CD4-positive, alpha-beta T cell (primary cell): ENCODE results near the gene CUEDC1. TPM values are rescaled to one million over a fixed set of nuclear protein-coding genes. Genes with fewer than 3 reads are reported as not detected.

Experiments used
- ATAC-seq: fragments of 200-7000 bp; cut with Tn5 transposase; one replicate; pipeline ENCODE4 v1.10.0; 2022; ENCODE audit warnings: mild to moderate bottlenecking; ENCODE audit not compliant: poor library complexity
- CTCF ChIA-PET: fragments of 350-600 bp; sonication (Branson Sonifier 250); formaldehyde crosslinking; loops from one replicate; lab custom pipeline; 2021; ENCODE audit warnings: antibody characterized with exemption, inconsistent platforms; lab: Charles Lee
- POLR2A ChIA-PET: fragments of 350-600 bp; sonication (Branson Sonifier 250); formaldehyde crosslinking; loops from one replicate; lab custom pipeline; 2021; ENCODE audit warnings: antibody characterized with exemption, inconsistent platforms; lab: Charles Lee
- DNase-seq, 14 experiments: peaks; one replicate each; pipeline ENCODE4 v3.0.0-alpha.2; 2013 to 2020; ENCODE audit warnings: mixed read lengths in 2 of 14
- H3K27ac ChIP-seq, 2 donors: one replicate each; pipeline versions ENCODE4 v1.5.1 to v1.7.0; 2013; ENCODE audit warnings: low read length in 2 of 2, low read depth in 1 of 2, mild to moderate bottlenecking in 1 of 2
- H3K27me3 ChIP-seq, 2 experiments: 1 replicate in 1 of 2; 2 replicates in 1 of 2; pipeline versions ENCODE4 v1.6.1 to v1.7.0; 2013; ENCODE audit warnings: low read length in 2 of 2, control low read depth in 1 of 2, mild to moderate bottlenecking in 1 of 2, moderate library complexity in 1 of 2; ENCODE audit not compliant: insufficient read depth in 2 of 2, control insufficient read depth in 1 of 2
- H3K36me3 ChIP-seq: one replicate; pipeline ENCODE4 v1.6.1; 2013; ENCODE audit warnings: low read length, control low read depth; ENCODE audit not compliant: insufficient read depth
- H3K4me1 ChIP-seq: one replicate; pipeline ENCODE4 v1.6.1; 2013; ENCODE audit warnings: low read length, control low read depth; ENCODE audit not compliant: insufficient read depth
- H3K4me3 ChIP-seq: one replicate; pipeline ENCODE4 v1.5.1; 2013; ENCODE audit warnings: mild to moderate bottlenecking, low read length, moderate library complexity
- H3K9me3 ChIP-seq, 2 experiments: 1 replicate in 1 of 2; 2 replicates in 1 of 2; pipeline versions ENCODE4 v1.6.1 to v1.7.0; 2013; ENCODE audit warnings: low read length in 2 of 2, mild to moderate bottlenecking in 2 of 2, control low read depth in 1 of 2, moderate library complexity in 1 of 2; ENCODE audit not compliant: control insufficient read depth in 1 of 2, insufficient read depth in 1 of 2
- H3K27ac Mint-ChIP-seq: one replicate; pipeline ENCODE4 v1.8.0; 2020; ENCODE audit warnings: mixed read lengths
- H3K27me3 Mint-ChIP-seq: one replicate; pipeline ENCODE4 v1.8.0; 2021; ENCODE audit warnings: mixed read lengths
- H3K36me3 Mint-ChIP-seq: one replicate; pipeline ENCODE4 v1.8.0; 2021; ENCODE audit warnings: low read depth, mixed read lengths
- H3K4me1 Mint-ChIP-seq: one replicate; pipeline ENCODE4 v1.8.0; 2021; ENCODE audit warnings: low read depth, mixed read lengths
- H3K4me3 Mint-ChIP-seq: one replicate; pipeline ENCODE4 v1.8.0; 2020; ENCODE audit warnings: mild to moderate bottlenecking, mixed read lengths
- H3K9me3 Mint-ChIP-seq: one replicate; pipeline ENCODE4 v1.8.0; 2020; ENCODE audit warnings: mixed read lengths
- CTCF ChIP-seq: fragments of 200-600 bp; IDR thresholded peaks from one replicate; pipeline ENCODE4 v1.8.0; 2022; ENCODE audit warnings: antibody characterized with exemption, mild to moderate bottlenecking
- intact Hi-C, 2 experiments: fragments of 100-400 bp; cut with DNase I in 1 of 2; cut with micrococcal nuclease in 1 of 2; formaldehyde crosslinking; loops; one replicate each; pipeline versions ENCODE4 v1.15.1 to v1.9.0; 2023 to 2025; cut with DNase I, micrococcal nuclease
- total RNA-seq, 174 experiments: library from RNA in 2 of 174; stranded (reverse) in 2 of 174; gene quantifications; one replicate each; pipeline ENCODE4 v1.2.3 and lab custom pipeline; 2021 to 2026

The CUEDC1 gene
- total RNA-seq, 2 experiments from 2014 or later = 0.41 to 1.0 TPM

GRCh38 chr17:57984261-57984890, 29.2 kb upstream of the CUEDC1 start:
- peak overlapping the region; percentile 76 for H3K4me3 Mint-ChIP-seq
- H3K36me3 Mint-ChIP-seq = peaks cover 83% of the 10 kb centered on the region
- CTCF ChIA-PET = interaction anchor here (0.9 to 1.6 kb wide), 3 partner anchors 9 to 22 kb away, joined by 3 to 8 read pairs (median 4); partner anchors contain the start of gene SRSF1

GRCh38 chr17:57983446-57983845, 28.2 kb upstream of the CUEDC1 start:
- ChIA-PET CTCF (interaction anchor here (1.6 kb wide), 1 partner anchor 16 kb away, joined by 8 read pairs; no protein-coding TSS in a partner anchor), POLR2A (interaction anchor here (2.0 kb wide), 1 partner anchor 24 kb away, joined by 8 read pairs; the partner anchor contains the start of gene SRSF1)
- Histone ChIP-seq H3K27me3 (no peaks in the 10 kb centered on the region), H3K27ac (no peak overlapping the region), H3K36me3 (peaks cover 44% of the 10 kb centered on the region), H3K4me3 (no peak overlapping the region), H3K9me3 (no peaks in the 10 kb centered on the region), H3K4me1 (peaks cover 25% of the 10 kb centered on the region)
- Mint-ChIP-seq H3K4me3 (peak overlapping the region; percentile 61), H3K27me3 (no peaks in the 10 kb centered on the region), H3K9me3 (no peaks in the 10 kb centered on the region), H3K4me1 (peaks cover 70% of the 10 kb centered on the region), H3K36me3 (peaks cover 86% of the 10 kb centered on the region), H3K27ac (peak overlapping the region; percentile 76)
- DNase-seq = no peak
- TF ChIP-seq CTCF = no peak
- intact Hi-C loops = no loop called here
- ATAC-seq = no peak

More at GRCh38 chr17:57984261-57984890, 29.2 kb upstream of the CUEDC1 start:
- no peaks in the 10 kb centered on the region for H3K9me3 ChIP-seq
- ATAC-seq (no peak), DNase-seq (no peak)
- H3K36me3 ChIP-seq = peaks cover 36% of the 10 kb centered on the region
- H3K4me3 ChIP-seq = no peak overlapping the region
- no peak for TF ChIP-seq CTCF
- intact Hi-C loops = no loop called here
- H3K27ac ChIP-seq = no peak overlapping the region
- Mint-ChIP-seq H3K27ac (peak overlapping the region; percentile 76), H3K4me1 (peaks cover 79% of the 10 kb centered on the region), H3K27me3 (no peaks in the 10 kb centered on the region), H3K9me3 (no peaks in the 10 kb centered on the region)
- POLR2A ChIA-PET = interaction anchor here (0.6 to 3.6 kb wide), 3 partner anchors 9 to 22 kb away, joined by 3 to 26 read pairs (median 12); partner anchors contain the start of gene SRSF1
- peaks cover 32% of the 10 kb centered on the region for H3K4me1 ChIP-seq
- H3K27me3 ChIP-seq = no peaks in the 10 kb centered on the region

GRCh38 chr17:57982452-57983170, 27.4 kb upstream of the CUEDC1 start:
- CTCF ChIA-PET = interaction anchor here (2.2 kb wide), 1 partner anchor 14 kb away, joined by 7 read pairs; no protein-coding TSS in a partner anchor
- POLR2A ChIA-PET = interaction anchor here (2.0 kb wide), 1 partner anchor 24 kb away, joined by 8 read pairs; the partner anchor contains the start of gene SRSF1
- ATAC-seq = no peak
- H3K27me3 ChIP-seq = no peaks in the 10 kb centered on the region
- DNase-seq = peak in 2 of 14 experiments; percentile 23 to 59
- Mint-ChIP-seq H3K4me3 (no peak overlapping the region), H3K36me3 (peaks cover 92% of the 10 kb centered on the region), H3K4me1 (peaks cover 70% of the 10 kb centered on the region), H3K27me3 (no peaks in the 10 kb centered on the region), H3K27ac (peak overlapping the region; percentile 67), H3K9me3 (no peaks in the 10 kb centered on the region)
- no peak overlapping the region for H3K4me3 ChIP-seq
- no peaks in the 10 kb centered on the region for H3K9me3 ChIP-seq
- intact Hi-C loops = no loop called here
- H3K27ac ChIP-seq = no peak overlapping the region
- H3K4me1 ChIP-seq = peaks cover 24% of the 10 kb centered on the region
- no peak for TF ChIP-seq CTCF
- peaks cover 52% of the 10 kb centered on the region for H3K36me3 ChIP-seq
